ENCODE results near the gene EPHX1. TPM values are rescaled to one million over a fixed set of nuclear protein-coding genes. Genes with fewer than 3 reads are reported as not detected.

EPHX1 gene
- total and polyA plus RNA-seq, 2 donors (not counting 1 experiment from before 2014, with no cell fraction given): 39.1 to 44.3 TPM

GRCh38 chr1:225859151-225859550, 49.2 kb downstream of the EPHX1 start:
- no peak for DNase-seq (ENCODE audit: low read depth in 2 of 2)
- H2AFZ ChIP-seq (ENCODE audit: low read length): no peak overlapping the region

GRCh38 chr1:225860107-225860506, 50.2 kb downstream of the EPHX1 start:
- TF ChIP-seq EZH2 (IDR thresholded peaks at IDR 0.05; ENCODE audit: low read length, missing control alignments) (no peak), CTCF (conservative IDR thresholded peaks at IDR 0.05 in 1 of 2, IDR thresholded peaks at IDR 0.05 in 1 of 2; ENCODE audit: low read depth in 1 of 2, low read length in 2 of 2) (no peak)
- Histone ChIP-seq H3K4me2 (ENCODE audit: extremely low read depth, insufficient read depth, low read length) (no peak overlapping the region), H2AFZ (ENCODE audit: low read length) (no peak overlapping the region), H3K36me3 (ENCODE audit: control insufficient read depth, insufficient read depth, low read length) (peaks cover 19% of the 10 kb centered on the region), H3K9ac (ENCODE audit: insufficient read depth, low read length) (no peak overlapping the region), H3K4me3 (replicated peaks in 1 of 4; ENCODE audit: control extremely low read depth in 1 of 4, insufficient read depth in 1 of 4, low read depth in 3 of 4, low read length in 4 of 4) (no peak overlapping the region), H3K9me3 (ENCODE audit: control insufficient read depth, insufficient read depth, low read depth, low read length) (no peaks in the 10 kb centered on the region), H3K27ac (ENCODE audit: insufficient read depth, low read length) (no peak overlapping the region), H3K79me2 (ENCODE audit: control insufficient read depth, insufficient read depth, low read length) (no peaks in the 10 kb centered on the region), H3K4me1 (ENCODE audit: control insufficient read depth, extremely low read depth, insufficient read depth, low read length) (peaks cover 4% of the 10 kb centered on the region), H4K20me1 (ENCODE audit: control insufficient read depth, extremely low read depth, insufficient read depth, low read length) (no peaks in the 10 kb centered on the region), H3K27me3 (ENCODE audit: control insufficient read depth, insufficient read depth, low read length) (no peaks in the 10 kb centered on the region)
- no peak for DNase-seq (ENCODE audit: low read depth in 2 of 2)

More at GRCh38 chr1:225859151-225859550, 49.2 kb downstream of the EPHX1 start:
- no peak for TF ChIP-seq CTCF (conservative IDR thresholded peaks at IDR 0.05 in 1 of 2, IDR thresholded peaks at IDR 0.05 in 1 of 2; ENCODE audit: low read depth in 1 of 2, low read length in 2 of 2)
- no peak for TF ChIP-seq EZH2 (IDR thresholded peaks at IDR 0.05; ENCODE audit: low read length, missing control alignments)
- Histone ChIP-seq H3K79me2 (ENCODE audit: control insufficient read depth, insufficient read depth, low read length) (no peaks in the 10 kb centered on the region), H3K9me3 (ENCODE audit: control insufficient read depth, insufficient read depth, low read depth, low read length) (no peaks in the 10 kb centered on the region), H3K27ac (ENCODE audit: insufficient read depth, low read length) (no peak overlapping the region), H3K9ac (ENCODE audit: insufficient read depth, low read length) (no peak overlapping the region), H3K4me3 (replicated peaks in 1 of 4; ENCODE audit: control extremely low read depth in 1 of 4, insufficient read depth in 1 of 4, low read depth in 3 of 4, low read length in 4 of 4) (no peak overlapping the region), H3K27me3 (ENCODE audit: control insufficient read depth, insufficient read depth, low read length) (no peaks in the 10 kb centered on the region), H4K20me1 (ENCODE audit: control insufficient read depth, extremely low read depth, insufficient read depth, low read length) (no peaks in the 10 kb centered on the region), H3K36me3 (ENCODE audit: control insufficient read depth, insufficient read depth, low read length) (peaks cover 19% of the 10 kb centered on the region), H3K4me1 (ENCODE audit: control insufficient read depth, extremely low read depth, insufficient read depth, low read length) (peaks cover 3% of the 10 kb centered on the region), H3K4me2 (ENCODE audit: extremely low read depth, insufficient read depth, low read length) (no peak overlapping the region)

- no peaks in the 10 kb centered on the region for H3K9me3 ChIP-seq (ENCODE audit: control insufficient read depth, insufficient read depth, low read depth, low read length)
- no peak for DNase-seq (ENCODE audit: low read depth in 2 of 2)
- no peak overlapping the region for H3K9ac ChIP-seq (ENCODE audit: insufficient read depth, low read length)
These were observed 51.0 kb downstream of the EPHX1 start for GRCh38 chr1:225860876-225861441.

More at GRCh38 chr1:225860876-225861441, 51.0 kb downstream of the EPHX1 start:
- Histone ChIP-seq H3K27ac (ENCODE audit: insufficient read depth, low read length) (no peak overlapping the region), H3K36me3 (ENCODE audit: control insufficient read depth, insufficient read depth, low read length) (peaks cover 23% of the 10 kb centered on the region), H3K4me2 (ENCODE audit: extremely low read depth, insufficient read depth, low read length) (no peak overlapping the region), H3K4me3 (replicated peaks in 1 of 4; ENCODE audit: control extremely low read depth in 1 of 4, insufficient read depth in 1 of 4, low read depth in 3 of 4, low read length in 4 of 4) (no peak overlapping the region), H3K4me1 (ENCODE audit: control insufficient read depth, extremely low read depth, insufficient read depth, low read length) (peaks cover 7% of the 10 kb centered on the region), H2AFZ (ENCODE audit: low read length) (no peak overlapping the region), H4K20me1 (ENCODE audit: control insufficient read depth, extremely low read depth, insufficient read depth, low read length) (no peaks in the 10 kb centered on the region), H3K79me2 (ENCODE audit: control insufficient read depth, insufficient read depth, low read length) (no peaks in the 10 kb centered on the region), H3K27me3 (ENCODE audit: control insufficient read depth, insufficient read depth, low read length) (no peaks in the 10 kb centered on the region)
- TF ChIP-seq EZH2 (IDR thresholded peaks at IDR 0.05; ENCODE audit: low read length, missing control alignments): no peak
- no peak for TF ChIP-seq CTCF (conservative IDR thresholded peaks at IDR 0.05 in 1 of 2, IDR thresholded peaks at IDR 0.05 in 1 of 2; ENCODE audit: low read depth in 1 of 2, low read length in 2 of 2)

Measured in fibroblast of lung (primary cell).